Measurements from ENCODE around the gene TTLL5. TPM values are rescaled to one million over a fixed set of nuclear protein-coding genes. Genes with fewer than 3 reads are reported as not detected.

TTLL5 gene
- polyA plus RNA-seq, 3 donors: 4.2 to 7.2 (median 4.7) TPM

GRCh38 chr14:75626863-75627262 is 34.2 kb upstream of the TTLL5 start:
- H3K9me3 Mint-ChIP-seq: no peaks in the 10 kb centered on the region
- peaks cover 0 to 20% of the 10 kb centered on the region in 2 donors for H3K36me3 ChIP-seq (replicated peaks in 1 of 2; ENCODE audit: control insufficient read depth in 1 of 2, insufficient read depth in 2 of 2, low read length in 2 of 2)
- H3K4me3 ChIP-seq (replicated peaks in 1 of 3; ENCODE audit: low read depth in 2 of 3, low read length in 3 of 3): no peak overlapping the region
- no peak overlapping the region for H3K4me3 Mint-ChIP-seq
- no peak overlapping the region for H3K27ac Mint-ChIP-seq
- no peaks in the 10 kb centered on the region for H3K9me3 ChIP-seq (replicated peaks in 1 of 2; ENCODE audit: control insufficient read depth in 1 of 2, insufficient read depth in 1 of 2, low read length in 2 of 2)
- H3K27me3 ChIP-seq (ENCODE audit: control insufficient read depth in 2 of 2, insufficient read depth in 2 of 2, low read length in 2 of 2): no peaks in the 10 kb centered on the region
- H3K27me3 Mint-ChIP-seq (ENCODE audit: low read depth in 3 of 3): no peaks in the 10 kb centered on the region
- H3K4me2 ChIP-seq (replicated peaks; ENCODE audit: extremely low read depth, low read length, poor library complexity, severe bottlenecking): no peak overlapping the region
- intact Hi-C loops (cut with micrococcal nuclease): no loop called here
- peaks cover 30% of the 10 kb centered on the region for H4K20me1 ChIP-seq (ENCODE audit: insufficient read depth, low read length)
- peaks cover 4% of the 10 kb centered on the region for H3K4me1 Mint-ChIP-seq
- no peaks in the 10 kb centered on the region for H3K79me2 ChIP-seq (ENCODE audit: insufficient read depth, low read length)
- no peak overlapping the region for H2AFZ ChIP-seq (ENCODE audit: insufficient read depth, low read depth, low read length, poor library complexity, severe bottlenecking)
- peaks cover 26 to 56% of the 10 kb centered on the region in 2 donors for H3K36me3 Mint-ChIP-seq
- H3K27ac ChIP-seq (ENCODE audit: low read depth in 1 of 2, low read length in 2 of 2): no peak overlapping the region
- H3K9ac ChIP-seq (ENCODE audit: insufficient read depth, low read length, poor library complexity, severe bottlenecking): no peak overlapping the region
- no peak for DNase-seq
- no peaks in the 10 kb centered on the region for H3K4me1 ChIP-seq (ENCODE audit: control insufficient read depth in 1 of 2, insufficient read depth in 2 of 2, low read length in 2 of 2)
- TF ChIP-seq CTCF (IDR thresholded peaks at IDR 0.05): no peak
- 100% methylated on average over 1 of the region's 3 CpGs for WGBS (ENCODE audit: insufficient coverage)

- Histone ChIP-seq H3K79me2 (ENCODE audit: insufficient read depth, low read length) (no peaks in the 10 kb centered on the region), H4K20me1 (ENCODE audit: insufficient read depth, low read length) (peaks cover 30% of the 10 kb centered on the region), H3K9me3 (replicated peaks in 1 of 2; ENCODE audit: control insufficient read depth in 1 of 2, insufficient read depth in 1 of 2, low read length in 2 of 2) (no peaks in the 10 kb centered on the region), H2AFZ (ENCODE audit: insufficient read depth, low read depth, low read length, poor library complexity, severe bottlenecking) (no peak overlapping the region), H3K4me1 (ENCODE audit: control insufficient read depth in 1 of 2, insufficient read depth in 2 of 2, low read length in 2 of 2) (no peaks in the 10 kb centered on the region), H3K9ac (ENCODE audit: insufficient read depth, low read length, poor library complexity, severe bottlenecking) (no peak overlapping the region), H3K27ac (ENCODE audit: low read depth in 1 of 2, low read length in 2 of 2) (no peak overlapping the region), H3K4me2 (replicated peaks; ENCODE audit: extremely low read depth, low read length, poor library complexity, severe bottlenecking) (no peak overlapping the region), H3K27me3 (ENCODE audit: control insufficient read depth in 2 of 2, insufficient read depth in 2 of 2, low read length in 2 of 2) (no peaks in the 10 kb centered on the region), H3K36me3 (replicated peaks in 1 of 2; ENCODE audit: control insufficient read depth in 1 of 2, insufficient read depth in 2 of 2, low read length in 2 of 2) (peaks cover 0 to 20% of the 10 kb centered on the region in 2 donors), H3K4me3 (replicated peaks in 1 of 3; ENCODE audit: low read depth in 2 of 3, low read length in 3 of 3) (no peak overlapping the region)
- H3K27me3 Mint-ChIP-seq (ENCODE audit: low read depth in 3 of 3): no peaks in the 10 kb centered on the region
- no peak overlapping the region for H3K27ac Mint-ChIP-seq
- H3K36me3 Mint-ChIP-seq: peaks cover 25 to 54% of the 10 kb centered on the region in 2 donors
- H3K9me3 Mint-ChIP-seq: no peaks in the 10 kb centered on the region
- intact Hi-C loops (cut with micrococcal nuclease): no loop called here
- no peak for DNase-seq
- H3K4me3 Mint-ChIP-seq: no peak overlapping the region
- 91% methylated on average over 4 of the region's 4 CpGs for WGBS (ENCODE audit: insufficient coverage)
- H3K4me1 Mint-ChIP-seq: peaks cover 4% of the 10 kb centered on the region
- TF ChIP-seq CTCF (IDR thresholded peaks at IDR 0.05): no peak
These were observed 33.6 kb upstream of the TTLL5 start for GRCh38 chr14:75627406-75627805.

Data from CD14-positive monocyte (primary cell).